HFF-Myc (cell line): ENCODE measurements around the gene SMAP2.

ENCODE experiments used
- DNase-seq: peaks from one replicate; pipeline ENCODE4 v3.0.0-alpha.2; 2011; ENCODE audit warnings: low read depth; ENCODE audit errors: extremely low read depth
- H3K4me3 ChIP-seq: replicated peaks from 2 replicates; pipeline ENCODE4 v1.5.1; 2011; ENCODE audit warnings: low read depth, mild to moderate bottlenecking, control low read depth, low read length
- TF ChIP-seq, protein P1 (sequence below): IDR thresholded peaks from 2 replicates; pipeline ENCODE4 v1.5.1; 2012; ENCODE audit warnings: mild to moderate bottlenecking, low read depth, low read length, control low read depth; ENCODE audit errors: missing control alignments

The SMAP2 gene

DNA sequence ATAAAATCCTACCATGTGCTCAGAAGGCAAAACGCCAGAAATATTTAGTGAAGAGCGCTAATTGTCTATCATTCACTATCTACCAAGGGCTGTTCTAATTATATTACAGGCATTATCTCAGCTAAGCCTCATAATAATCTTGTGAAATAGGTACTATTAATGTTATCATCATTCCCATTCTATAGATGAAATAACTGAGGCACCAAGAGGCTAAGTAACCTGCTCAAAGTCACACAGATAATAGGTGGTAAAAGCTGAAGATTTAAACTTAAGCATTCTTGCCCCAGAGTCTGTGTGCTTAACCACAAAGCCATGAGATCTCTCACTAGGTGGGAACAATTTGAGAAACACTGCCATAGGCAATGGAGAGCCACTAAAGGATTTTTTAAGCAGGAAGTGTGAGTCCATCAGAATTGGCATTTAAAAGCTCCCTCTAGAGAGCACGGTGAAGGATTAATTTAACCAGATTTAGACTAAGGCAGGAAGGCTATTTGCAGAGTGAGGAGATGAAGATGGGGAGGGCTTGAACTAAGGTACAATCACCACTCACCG is 1.7 kb upstream of the SMAP2 start:
- TF ChIP-seq, protein P1, sequence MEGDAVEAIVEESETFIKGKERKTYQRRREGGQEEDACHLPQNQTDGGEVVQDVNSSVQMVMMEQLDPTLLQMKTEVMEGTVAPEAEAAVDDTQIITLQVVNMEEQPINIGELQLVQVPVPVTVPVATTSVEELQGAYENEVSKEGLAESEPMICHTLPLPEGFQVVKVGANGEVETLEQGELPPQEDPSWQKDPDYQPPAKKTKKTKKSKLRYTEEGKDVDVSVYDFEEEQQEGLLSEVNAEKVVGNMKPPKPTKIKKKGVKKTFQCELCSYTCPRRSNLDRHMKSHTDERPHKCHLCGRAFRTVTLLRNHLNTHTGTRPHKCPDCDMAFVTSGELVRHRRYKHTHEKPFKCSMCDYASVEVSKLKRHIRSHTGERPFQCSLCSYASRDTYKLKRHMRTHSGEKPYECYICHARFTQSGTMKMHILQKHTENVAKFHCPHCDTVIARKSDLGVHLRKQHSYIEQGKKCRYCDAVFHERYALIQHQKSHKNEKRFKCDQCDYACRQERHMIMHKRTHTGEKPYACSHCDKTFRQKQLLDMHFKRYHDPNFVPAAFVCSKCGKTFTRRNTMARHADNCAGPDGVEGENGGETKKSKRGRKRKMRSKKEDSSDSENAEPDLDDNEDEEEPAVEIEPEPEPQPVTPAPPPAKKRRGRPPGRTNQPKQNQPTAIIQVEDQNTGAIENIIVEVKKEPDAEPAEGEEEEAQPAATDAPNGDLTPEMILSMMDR = no peak
- DNase-seq = no peak
- H3K4me3 ChIP-seq = no peak overlapping the region

DNA sequence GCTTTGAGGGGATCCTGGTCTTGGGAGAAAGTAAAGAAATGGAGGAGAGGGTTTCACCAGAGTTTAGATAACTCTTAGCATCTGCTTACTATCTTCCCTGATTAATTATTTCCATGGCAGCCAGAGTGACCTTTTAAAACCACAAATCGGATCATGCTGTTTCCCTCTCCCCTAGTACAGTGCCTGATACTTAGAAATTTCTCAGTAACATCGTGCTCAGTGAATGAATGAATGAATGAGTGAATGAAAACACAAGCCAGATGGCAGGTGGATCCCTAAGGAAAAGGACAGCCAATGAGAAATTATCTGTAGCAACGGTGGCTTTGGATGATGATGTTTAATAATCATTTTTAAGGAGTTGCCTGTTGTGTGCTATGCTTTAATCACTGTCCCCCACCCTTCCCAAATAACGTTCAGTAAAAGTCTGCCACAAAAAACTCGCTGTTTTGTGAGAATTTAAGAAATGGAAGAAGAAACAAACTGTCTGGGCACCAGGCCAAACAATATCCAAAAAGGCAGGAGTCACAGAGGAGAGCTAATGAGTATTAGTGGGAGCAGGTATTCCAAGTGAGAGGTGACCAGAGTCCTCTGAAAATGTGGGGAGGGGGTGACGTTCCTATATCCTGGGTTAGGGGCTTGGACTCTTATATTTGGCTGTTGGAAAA is 737 bp upstream of the SMAP2 start:
- TF ChIP-seq, protein P1 = no peak
- peak overlapping the region; percentile 92; the same call in 1 of the 2 replicates for H3K4me3 ChIP-seq

GRCh38 chr1:40377512-40377911 is 4.0 kb downstream of the SMAP2 start:
- no peak for DNase-seq
- H3K4me3 ChIP-seq = no peak overlapping the region
- TF ChIP-seq, protein P1 = no peak

More for the DNA sequence above, 737 bp upstream of the SMAP2 start:
- no peak for DNase-seq

GRCh38 chr1:40379785-40380452 is 6.4 kb downstream of the SMAP2 start:
- TF ChIP-seq, protein P1 = no peak
- H3K4me3 ChIP-seq = no peak overlapping the region
- no peak for DNase-seq

- no peak for DNase-seq
- no peak overlapping the region for H3K4me3 ChIP-seq
- TF ChIP-seq, protein P1 = no peak
These were observed 7.3 kb downstream of the SMAP2 start for GRCh38 chr1:40380817-40381216.

- TF ChIP-seq, protein P1 = no peak
- H3K4me3 ChIP-seq = no peak overlapping the region
- no peak for DNase-seq
These were observed 8.0 kb downstream of the SMAP2 start for GRCh38 chr1:40381268-40382107.
